GM19025 (cell line): ENCODE results near the gene LRCH3.

Experiments
- ATAC-seq: cut with Tn5 transposase; IDR thresholded peaks from one replicate; pipeline ENCODE4 v1.9.1; 2021; ENCODE audit warnings: mild to moderate bottlenecking, low read depth, moderate library complexity; ENCODE audit not compliant: unreplicated experiment

The LRCH3 gene

GRCh38 chr3:197830967-197831313 lies 39.9 kb downstream of the LRCH3 start:
- no peak for ATAC-seq

GRCh38 chr3:197833930-197834715 lies 43.1 kb downstream of the LRCH3 start:
- no peak for ATAC-seq

GRCh38 chr3:197835509-197835908 lies 44.5 kb downstream of the LRCH3 start:
- ATAC-seq: no peak

GRCh38 chr3:197836244-197836643 lies 45.2 kb downstream of the LRCH3 start:
- no peak for ATAC-seq

- no peak for ATAC-seq
Measured at GRCh38 chr3:197837282-197837681, 46.2 kb downstream of the LRCH3 start.

- ATAC-seq: no peak
Measured at GRCh38 chr3:197841789-197842188, 50.7 kb downstream of the LRCH3 start.

GRCh38 chr3:197846491-197846890 lies 55.4 kb downstream of the LRCH3 start:
- ATAC-seq: no peak

- no peak for ATAC-seq
Measured at GRCh38 chr3:197847866-197848401, 56.9 kb downstream of the LRCH3 start.

GRCh38 chr3:197854596-197855343 lies 63.7 kb downstream of the LRCH3 start:
- ATAC-seq: no peak

GRCh38 chr3:197855571-197855970 lies 64.5 kb downstream of the LRCH3 start:
- no peak for ATAC-seq

- no peak for ATAC-seq
Measured at GRCh38 chr3:197856199-197856816, 65.3 kb downstream of the LRCH3 start.

GRCh38 chr3:197858133-197858532 lies 67.1 kb downstream of the LRCH3 start:
- ATAC-seq: no peak

- ATAC-seq: no peak
Measured at GRCh38 chr3:197858598-197858997, 67.5 kb downstream of the LRCH3 start.

- ATAC-seq: no peak
Measured at GRCh38 chr3:197866035-197866434, 75.0 kb downstream of the LRCH3 start.

GRCh38 chr3:197873329-197873728 lies 82.3 kb downstream of the LRCH3 start:
- no peak for ATAC-seq

GRCh38 chr3:197874064-197874463 lies 83.0 kb downstream of the LRCH3 start:
- no peak for ATAC-seq

- no peak for ATAC-seq
Measured at GRCh38 chr3:197874653-197875052, 83.6 kb downstream of the LRCH3 start.

- no peak for ATAC-seq
Measured at GRCh38 chr3:197877902-197878301, 86.8 kb downstream of the LRCH3 start.

GRCh38 chr3:197878427-197878826 lies 87.4 kb downstream of the LRCH3 start:
- ATAC-seq: no peak

GRCh38 chr3:197880491-197881269 lies 89.6 kb downstream of the LRCH3 start:
- no peak for ATAC-seq
